NCI-H510A treated with DMSO at 0.1 percent for 48 hours (cell line): Measurements from ENCODE around the gene SNX33.
"Not testable (repeated sequence)": the region's sequence is repeated elsewhere in the genome, so short reads cannot be mapped to it uniquely, and the experiment has no call there.

Experiments used
- DNase-seq: peaks from one replicate; lab custom pipeline; 2025; lab: John Stamatoyannopoulos, UW

SNX33 gene

DNA sequence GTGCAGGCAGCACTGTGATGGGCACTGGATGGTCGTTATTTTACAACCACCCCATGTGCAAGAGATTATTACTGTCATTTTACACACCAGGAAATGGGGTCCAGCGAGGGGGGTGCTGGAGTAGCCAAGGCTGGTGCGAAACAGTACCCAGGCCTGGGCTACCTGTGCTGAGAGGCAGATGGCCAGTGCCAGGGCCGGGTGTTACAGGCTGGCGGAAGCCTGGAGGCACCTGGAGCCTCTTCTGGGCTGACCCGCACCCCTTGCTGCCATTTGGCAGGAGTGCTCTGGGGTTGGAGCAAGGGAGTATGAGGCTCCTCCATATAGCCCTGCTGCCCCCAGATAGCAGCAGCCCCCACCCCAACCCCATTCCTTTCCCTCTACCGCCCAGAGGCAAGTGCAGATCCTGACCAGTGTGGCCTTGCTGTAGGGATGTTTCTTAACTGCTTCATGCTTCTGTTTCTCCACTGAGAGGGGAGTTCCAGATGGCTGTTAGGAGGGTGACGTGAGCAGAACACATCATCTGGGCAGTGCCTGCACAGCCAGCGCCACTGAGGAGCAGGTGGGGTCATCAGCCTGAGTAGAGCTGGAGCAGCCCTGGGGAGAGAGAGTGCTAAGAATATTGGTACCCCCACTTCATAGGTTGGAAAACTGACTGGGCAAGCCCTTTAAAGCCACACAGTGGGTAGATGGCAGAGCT is 15.3 kb downstream of the SNX33 start:
- no peak for DNase-seq

DNA sequence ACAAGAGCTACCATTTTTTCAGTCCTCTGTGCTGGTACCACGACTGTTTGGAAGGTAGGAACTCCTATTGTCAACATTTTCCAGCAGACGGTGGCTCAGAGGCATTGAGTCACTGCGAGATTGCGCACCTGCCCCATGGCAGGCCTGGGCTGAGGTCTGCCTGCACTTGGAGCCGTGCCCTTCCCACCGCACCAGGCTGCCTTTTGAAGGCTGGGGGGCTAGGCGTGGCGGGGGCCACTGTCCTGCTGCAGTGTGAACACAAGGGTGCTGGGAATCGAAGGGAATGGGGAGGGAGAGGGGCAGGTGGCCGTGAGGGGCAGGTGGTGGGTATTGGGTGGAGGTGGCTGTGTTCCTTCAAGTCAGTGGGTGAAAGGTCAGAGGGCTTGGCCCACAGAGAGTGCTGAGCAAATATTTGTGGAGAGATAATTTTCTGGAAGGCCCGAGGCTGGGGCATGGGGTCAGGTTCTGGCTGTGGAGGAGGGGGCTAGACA is 16.3 kb downstream of the SNX33 start:
- DNase-seq, result peak; percentile 16

DNA sequence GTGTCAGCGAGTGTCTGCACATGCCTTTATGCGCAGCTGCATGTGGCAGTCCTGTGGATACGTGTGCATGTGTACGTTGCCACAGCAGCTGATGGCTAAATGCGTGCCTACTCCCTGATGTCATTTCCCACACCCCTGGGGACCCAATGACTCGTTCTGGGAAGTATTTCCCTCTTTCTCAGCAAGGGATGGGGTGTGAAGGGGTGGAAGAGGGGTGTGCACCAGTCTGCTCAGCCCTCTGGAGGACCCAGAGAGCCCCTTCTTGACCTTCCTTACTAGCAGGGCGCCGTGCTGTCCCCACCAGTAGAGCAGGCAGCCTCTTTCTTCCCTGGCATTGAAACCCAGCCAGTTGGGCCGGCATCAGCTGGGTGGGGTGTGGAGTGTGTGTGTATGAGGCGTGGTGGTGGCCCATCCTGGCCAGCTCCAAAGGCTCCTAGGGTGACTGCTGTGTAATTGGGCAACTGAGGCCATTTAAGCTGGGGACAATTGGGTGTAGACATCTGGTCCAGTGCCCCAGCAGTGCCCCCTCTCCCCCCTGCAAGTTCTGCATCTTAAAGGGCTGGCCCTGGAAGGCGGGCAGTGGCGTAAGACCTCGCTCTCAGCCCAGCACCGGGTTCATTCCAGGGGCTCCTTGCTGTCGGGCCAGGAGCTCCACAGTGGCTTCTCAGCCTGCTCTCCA is 19.2 kb downstream of the SNX33 start:
- no peak for DNase-seq

DNA sequence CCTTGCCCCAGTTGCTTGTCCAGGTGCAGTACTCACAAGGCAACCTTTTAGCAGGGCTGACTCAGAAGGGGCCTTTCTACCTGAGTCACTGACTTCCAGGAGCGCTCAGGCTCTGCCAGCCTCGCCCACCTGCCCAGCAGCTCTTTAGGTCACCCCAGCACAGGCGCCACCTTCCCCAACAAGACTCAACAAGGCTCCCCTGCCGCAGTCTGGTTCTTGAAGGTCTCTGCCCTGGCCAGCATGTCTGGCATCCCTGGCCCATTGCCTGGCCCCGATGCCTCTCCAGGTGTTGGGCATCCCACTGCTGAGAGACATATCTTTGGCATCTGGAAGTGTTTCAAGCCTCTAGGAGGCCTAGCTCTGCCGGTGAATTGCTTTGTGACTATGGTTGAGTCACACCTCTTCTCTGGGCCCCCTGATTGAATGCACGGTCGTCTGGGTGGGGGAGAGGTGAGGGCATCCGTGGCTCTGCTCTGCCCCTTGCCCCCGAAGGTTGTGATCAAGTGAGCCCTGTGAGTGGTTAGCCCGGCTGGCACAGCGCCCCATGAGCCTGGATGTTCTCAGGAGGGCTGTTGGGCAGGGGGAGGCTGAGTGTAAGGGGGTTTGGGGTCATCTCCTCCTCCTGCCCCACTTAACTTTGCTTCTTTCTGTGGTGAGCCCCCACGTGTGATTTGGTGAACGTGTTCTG is 21.6 kb downstream of the SNX33 start:
- DNase-seq, result no peak

GRCh38 chr15:75669879-75670212 is 22.1 kb downstream of the SNX33 start:
- DNase-seq, result no peak

- DNase-seq, result no peak
Observed at GRCh38 chr15:75671730-75672602, 24.3 kb downstream of the SNX33 start.

GRCh38 chr15:75672646-75673425 is 25.1 kb downstream of the SNX33 start:
- DNase-seq, result no peak

DNA sequence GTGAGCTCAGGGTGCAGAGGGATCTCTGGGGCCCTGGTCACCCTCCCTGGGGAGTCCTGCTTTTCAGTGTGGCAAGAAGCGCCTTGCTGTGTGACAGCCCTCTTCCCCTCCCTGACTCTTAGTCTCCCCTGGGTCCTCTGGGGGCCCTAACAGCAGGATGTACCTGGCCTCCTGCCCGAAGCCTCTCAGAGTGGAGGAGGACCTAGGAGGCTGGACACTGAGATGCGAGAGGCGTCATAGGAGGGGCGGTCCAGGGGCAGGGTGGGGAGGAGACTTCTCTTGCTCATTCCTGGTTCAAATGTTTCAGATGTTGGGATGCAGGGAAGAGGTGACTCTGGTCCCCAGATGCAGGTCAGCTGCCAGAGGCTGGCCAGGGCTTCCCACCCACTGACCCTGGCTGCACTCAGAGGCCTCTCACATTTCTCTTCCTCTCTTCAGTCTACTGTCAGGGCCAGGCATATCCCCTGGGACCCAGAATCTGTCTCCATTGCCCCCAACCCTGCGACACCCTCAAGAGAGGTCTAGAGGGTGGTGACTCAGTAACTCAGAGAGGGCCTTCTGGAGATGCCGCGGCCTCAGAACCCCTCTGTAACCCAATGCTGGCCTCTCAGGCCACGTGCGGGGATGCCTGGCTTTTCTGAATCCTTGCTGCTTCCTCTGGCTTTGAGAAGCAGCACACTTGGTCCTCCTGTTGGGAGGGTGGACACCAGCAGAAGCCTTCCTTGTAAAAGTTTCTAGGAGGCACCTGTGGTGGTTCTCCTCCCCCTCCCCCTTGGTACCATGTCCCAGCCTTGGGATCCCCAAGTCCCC is 25.9 kb downstream of the SNX33 start:
- no peak for DNase-seq

DNA sequence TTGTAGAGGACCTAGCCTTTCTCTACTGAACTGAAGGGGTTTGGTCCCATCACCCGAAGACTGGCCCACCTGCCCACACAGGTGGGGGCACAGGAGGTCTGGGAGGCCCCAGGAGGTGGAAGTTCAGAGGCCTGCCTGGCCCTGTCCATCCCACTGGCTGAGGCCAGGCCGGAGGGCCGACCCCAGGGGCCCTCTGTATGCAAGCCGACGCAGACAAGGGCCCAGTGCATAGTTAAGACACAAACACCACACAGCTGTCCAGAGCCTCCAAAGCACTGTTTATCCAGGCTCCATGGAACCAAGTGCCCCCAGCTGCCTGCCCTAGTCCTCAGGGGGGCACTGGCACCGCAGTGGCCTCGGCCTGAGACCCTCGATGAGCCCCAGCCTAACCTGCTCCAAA is 26.7 kb downstream of the SNX33 start:
- DNase-seq, result no peak

DNA sequence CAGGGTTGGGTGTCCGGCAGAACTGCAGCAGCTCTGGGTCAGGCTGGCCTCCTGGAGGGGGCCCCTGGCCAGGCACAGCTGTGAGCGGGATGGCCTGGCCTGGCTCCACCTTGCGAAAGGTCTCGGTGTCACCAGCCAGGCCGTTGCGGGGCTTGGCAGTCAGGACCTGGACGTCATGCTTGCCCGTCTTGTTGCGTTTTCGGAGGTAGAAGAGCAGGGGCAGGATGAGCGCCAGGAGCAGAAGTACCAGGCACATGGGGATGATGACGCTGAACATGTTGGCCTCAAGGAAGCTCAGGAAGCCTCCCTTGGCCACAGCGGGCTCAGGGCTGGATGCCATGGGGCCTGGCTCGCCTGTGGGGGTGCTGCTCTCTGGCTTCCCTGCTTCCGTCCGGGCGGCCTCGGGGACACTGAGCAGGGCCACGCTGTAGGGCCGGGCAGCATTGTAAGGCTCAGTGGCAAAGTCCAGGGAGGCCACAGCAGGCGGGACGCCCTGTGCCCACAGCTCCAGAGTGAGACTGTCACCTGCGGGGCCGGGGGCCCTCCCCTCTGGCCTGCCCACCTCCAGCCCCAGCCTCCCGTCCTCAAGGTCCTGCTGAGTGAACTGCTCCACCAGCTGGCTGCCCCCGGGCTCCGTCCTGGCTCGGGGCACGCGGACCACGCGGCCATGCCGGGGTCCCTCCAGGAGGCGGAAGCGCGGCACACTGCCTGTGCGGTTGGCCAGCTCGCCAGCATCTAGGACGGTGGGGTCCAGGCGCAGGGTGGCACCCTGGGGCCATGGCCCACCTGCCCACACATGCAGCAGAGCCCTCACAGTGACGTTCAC is 28.1 kb downstream of the SNX33 start:
- DNase-seq, result no peak

DNA sequence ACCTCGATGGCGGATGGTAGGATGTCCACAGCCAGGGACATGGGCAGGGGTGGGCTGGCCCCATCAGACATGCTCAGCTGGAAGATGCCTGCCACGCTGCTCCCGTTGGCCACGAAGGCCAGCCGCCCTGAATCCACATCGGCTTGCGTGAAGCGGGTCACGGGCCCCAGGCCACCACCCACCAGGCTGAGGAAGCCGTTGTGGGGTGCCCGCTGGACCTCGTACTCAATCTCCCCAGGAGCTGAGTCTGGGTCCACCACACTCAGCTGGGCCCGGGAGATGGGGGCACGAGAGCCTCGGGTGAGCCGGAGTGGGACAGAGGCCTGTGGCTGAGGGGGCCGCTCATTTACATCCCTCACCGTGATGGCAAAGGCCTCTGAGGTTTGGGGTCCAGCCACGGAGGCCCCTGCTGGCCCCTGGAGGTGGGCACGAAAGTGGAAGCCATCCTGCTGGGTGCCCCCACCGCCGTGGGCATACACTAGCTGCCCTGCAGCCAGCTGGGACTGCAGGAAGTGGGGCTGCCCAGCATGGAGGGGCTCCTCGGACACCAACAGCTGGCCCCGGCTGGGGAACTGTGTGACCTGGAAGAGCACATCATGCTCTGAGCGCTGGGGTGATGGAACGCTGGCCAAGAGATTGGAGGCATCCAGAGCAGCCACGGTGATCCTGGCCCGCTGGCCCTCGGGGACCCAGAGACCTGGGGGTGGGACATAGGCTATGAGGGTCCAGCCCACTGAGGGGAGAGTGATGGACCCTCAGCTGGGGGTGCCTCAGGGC is 29.2 kb downstream of the SNX33 start:
- no peak for DNase-seq

DNA sequence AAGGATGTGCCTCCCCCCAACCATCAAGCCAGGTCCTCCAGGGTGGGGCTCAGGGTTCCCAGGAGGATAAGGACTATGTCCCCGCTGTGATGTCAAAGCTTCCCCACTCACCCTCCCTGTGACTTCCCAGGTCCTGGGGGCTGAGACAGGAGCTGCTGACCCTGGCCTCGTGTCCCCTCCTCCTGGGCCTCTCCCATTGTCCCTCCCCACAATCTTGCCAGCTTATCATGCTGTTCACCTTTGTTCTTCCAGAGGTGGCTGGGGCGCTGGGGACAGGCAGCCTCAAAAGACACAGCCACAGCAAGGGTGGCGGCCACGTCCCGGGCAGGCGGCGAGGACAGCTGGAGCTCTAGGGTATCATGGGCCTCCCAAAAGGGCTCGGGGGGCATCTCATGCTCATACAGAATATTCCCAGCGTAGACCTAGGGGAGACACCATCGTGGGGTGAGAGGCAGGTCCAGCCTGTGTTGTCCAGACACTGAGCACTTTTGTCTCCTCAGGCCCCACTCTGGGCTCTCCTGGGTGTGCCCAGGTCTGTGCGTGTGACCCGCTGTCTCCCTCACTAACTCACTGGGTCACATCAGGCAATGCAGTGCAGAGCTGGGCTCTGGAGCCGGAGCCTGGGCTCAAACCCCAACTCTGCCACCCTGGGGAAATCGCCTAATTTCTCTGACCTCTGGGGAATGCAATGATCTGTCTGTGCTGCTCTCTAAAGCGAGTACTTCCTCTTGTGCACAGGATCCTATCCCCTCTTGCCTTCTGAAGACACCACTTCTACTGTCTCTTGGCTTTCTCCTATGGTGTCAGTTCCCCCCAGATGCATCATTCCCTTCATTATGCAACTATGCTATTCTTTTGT is 30.0 kb downstream of the SNX33 start:
- DNase-seq, result no peak

- not testable (repeated sequence) for DNase-seq
Observed at GRCh38 chr15:75678324-75678690, 30.6 kb downstream of the SNX33 start.

DNA sequence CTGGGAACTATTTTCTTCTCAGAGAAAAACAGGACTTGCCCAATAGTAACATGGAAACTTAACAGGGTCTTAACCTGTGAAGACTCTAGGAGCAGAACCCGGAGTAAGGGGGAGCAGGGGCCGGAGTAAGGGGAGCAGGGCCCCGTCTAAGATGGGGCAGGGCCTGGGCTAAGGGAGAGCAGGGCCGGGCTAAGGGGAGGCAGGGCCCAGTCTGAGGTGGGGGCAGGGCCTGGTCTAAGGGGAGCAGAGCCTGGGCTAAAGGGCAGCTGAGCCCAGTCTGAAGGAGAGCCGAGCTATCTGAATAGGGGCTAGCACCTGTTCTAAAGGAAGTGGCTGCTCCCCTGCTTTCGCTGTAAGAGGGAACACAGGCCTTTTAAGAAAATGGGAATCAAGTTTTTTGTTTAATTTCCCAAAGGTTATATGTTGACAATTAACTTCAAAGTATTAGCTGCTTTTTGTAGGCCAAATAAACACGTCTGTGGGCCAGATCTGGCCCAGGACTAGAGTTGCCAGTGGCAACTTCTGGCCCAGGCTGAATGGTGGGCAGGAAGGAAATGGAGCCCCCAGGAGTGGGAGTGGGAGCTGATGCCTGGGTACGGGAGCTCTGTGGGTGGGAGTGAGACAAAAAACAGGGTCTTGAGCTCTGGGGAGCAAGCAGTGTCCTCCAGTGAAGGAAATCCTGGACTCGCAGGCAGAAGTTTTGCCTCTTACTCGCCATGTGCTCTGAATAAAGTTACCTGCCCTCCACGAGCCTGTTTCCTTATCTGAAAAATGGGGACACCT is 32.5 kb downstream of the SNX33 start:
- no peak for DNase-seq

- no peak for DNase-seq
Observed at GRCh38 chr15:75682181-75683135, 34.7 kb downstream of the SNX33 start.
